Superior temporal gyrus (tissue), 1 donor: ENCODE results near the gene ARHGEF17.
A peak's percentile ranks its signal among the peaks of the same experiment; 100 is the strongest.

Source experiments
- DNase-seq: peaks from one replicate; pipeline ENCODE4 v3.0.0-alpha.2; 2016; ENCODE audit errors: extremely low spot score

ARHGEF17 gene

DNA sequence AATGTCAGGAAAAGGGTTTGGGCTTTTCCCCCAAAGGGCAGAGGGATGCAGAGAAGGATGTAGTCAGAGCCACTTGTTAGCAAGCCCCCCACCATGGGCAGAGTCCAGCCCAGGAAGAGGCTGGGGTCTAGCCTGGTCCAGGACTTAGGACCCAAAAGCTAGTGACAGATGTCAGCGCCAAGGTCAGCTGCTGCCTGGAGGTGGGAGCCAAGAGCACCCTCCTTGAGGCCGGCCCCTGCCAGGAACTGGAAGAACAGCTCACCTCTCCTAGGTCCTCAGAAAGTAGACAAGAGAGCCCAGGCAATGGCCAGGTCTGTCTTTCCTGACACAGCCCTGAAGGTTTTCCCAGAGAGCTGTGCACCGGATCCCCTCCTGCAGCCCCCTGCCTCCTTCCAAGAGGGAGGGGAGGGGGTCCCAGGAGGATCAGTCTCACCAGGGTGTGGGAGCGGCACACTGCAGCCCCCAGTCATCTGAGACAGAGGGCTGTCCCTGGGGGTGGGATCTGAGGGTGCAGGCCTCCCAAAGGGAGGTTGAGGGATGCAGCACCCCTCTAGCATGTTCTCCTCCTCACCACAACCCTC is 14.6 kb upstream of the ARHGEF17 start:
- no peak for DNase-seq

DNA sequence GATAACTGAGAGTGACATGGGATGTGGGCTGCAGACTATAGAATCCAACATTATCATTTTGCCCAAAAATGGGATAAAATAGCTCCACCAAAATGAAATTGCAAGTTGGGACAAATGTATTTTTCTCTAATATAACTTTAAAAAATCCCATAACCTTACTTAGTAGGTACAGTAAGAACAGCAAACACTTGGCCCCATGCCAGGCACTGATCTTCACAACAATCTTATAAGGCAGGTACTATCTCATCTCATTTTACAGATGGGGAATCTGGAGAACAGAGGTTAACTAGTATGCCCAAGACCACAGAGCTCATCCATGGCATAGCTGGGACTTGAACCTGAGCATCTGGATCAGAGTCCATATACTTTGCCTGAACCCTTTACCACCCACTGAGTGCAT is 13.5 kb upstream of the ARHGEF17 start:
- no peak for DNase-seq

DNA sequence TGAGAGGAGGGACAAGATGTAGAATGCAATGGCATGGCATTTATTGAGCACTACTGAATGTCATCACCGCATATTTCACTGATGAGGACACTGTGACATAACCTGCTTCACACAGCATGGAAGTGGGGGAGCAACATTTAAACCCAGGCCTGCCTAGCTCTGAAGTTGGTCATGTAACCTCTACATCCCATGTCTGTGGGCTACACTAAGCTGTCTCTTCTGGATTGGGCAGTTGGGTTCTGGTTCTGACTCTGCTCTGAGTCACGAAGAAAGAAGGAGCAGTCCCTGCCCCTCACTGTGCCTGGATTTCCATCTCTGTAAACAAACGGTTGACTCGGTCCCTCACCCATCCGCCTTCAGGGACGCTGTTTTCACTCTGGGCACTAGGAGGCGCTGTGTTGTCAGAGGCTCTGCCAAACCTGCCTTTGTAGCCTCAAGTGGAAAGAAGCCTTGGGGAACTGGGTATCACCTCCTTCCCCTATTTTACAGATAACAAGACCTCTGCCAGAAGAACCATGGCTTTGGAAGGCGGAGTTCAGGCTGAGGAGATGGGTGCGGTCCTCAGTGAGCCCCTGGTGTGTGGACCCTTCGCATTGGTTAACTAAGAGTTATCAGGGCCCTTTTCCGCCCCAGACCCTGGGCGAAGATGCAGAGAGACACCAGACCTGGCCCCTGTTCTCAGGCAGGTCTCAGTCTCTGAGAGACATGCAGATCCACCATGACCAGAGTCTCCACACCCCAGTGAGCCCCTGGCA is 12.7 kb upstream of the ARHGEF17 start:
- DNase-seq = no peak

DNA sequence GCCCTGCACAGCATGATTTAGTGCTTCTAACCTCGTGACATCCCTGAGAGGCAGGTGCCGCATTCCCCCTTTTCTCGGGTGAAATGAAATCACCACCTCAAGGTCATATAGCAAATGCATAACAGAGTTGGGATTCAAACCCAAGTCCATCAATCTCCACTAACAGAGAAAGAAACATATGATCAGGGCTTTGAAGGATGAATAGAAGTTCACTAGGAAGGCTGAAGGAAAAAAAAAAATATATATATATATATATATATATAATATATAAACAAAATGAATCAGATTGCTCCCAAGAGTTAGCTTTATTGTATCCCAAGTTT is 12.1 kb upstream of the ARHGEF17 start:
- no peak for DNase-seq

DNA sequence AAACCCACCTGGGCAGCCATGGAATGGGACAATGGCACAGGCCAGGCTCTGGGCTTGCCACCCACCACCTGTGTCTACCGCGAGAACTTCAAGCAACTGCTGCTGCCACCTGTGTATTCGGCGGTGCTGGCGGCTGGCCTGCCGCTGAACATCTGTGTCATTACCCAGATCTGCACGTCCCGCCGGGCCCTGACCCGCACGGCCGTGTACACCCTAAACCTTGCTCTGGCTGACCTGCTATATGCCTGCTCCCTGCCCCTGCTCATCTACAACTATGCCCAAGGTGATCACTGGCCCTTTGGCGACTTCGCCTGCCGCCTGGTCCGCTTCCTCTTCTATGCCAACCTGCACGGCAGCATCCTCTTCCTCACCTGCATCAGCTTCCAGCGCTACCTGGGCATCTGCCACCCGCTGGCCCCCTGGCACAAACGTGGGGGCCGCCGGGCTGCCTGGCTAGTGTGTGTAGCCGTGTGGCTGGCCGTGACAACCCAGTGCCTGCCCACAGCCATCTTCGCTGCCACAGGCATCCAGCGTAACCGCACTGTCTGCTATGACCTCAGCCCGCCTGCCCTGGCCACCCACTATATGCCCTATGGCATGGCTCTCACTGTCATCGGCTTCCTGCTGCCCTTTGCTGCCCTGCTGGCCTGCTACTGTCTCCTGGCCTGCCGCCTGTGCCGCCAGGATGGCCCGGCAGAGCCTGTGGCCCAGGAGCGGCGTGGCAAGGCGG is 11.4 kb upstream of the ARHGEF17 start:
- DNase-seq = no peak

DNA sequence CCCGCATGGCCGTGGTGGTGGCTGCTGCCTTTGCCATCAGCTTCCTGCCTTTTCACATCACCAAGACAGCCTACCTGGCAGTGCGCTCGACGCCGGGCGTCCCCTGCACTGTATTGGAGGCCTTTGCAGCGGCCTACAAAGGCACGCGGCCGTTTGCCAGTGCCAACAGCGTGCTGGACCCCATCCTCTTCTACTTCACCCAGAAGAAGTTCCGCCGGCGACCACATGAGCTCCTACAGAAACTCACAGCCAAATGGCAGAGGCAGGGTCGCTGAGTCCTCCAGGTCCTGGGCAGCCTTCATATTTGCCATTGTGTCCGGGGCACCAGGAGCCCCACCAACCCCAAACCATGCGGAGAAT is 10.9 kb upstream of the ARHGEF17 start:
- DNase-seq = no peak

DNA sequence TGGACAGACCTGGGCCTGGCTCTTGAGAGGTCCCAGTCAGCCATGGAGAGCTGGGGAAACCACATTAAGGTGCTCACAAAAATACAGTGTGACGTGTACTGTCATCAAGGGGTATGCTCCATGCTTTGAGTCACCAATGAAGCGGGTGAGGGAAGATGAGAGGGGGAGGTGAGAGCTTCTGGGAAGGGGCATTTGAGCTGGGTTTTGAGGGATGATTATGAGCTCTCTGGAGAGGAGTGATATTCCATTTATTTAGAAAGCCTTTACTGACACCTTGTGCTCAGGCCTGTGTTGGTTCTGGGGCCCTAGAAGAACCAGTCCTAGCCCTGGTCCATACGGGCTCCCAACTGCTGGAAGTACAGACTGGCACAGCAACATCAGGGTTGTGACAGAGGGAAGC is 10.4 kb upstream of the ARHGEF17 start:
- DNase-seq = no peak

DNA sequence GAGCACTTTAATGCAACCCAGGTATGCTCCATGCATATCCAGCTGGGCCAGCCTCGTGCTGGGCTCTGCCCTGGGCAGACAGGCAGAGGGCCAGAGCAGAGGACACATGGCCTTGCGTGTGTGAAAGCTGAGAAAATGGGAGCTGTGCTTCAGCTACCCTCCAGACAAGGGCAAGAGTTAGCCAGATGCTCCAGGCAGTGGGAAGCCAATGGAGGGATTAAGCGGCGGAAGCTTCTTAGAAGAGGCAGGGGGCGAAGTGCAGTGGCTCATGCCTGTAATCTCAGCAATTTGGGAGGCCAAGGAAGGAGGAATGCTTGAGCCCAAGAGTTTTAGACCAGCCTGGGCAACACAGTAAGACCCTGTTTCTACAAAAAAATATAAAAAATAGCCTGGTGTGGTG is 9.8 kb upstream of the ARHGEF17 start:
- no peak for DNase-seq

DNA sequence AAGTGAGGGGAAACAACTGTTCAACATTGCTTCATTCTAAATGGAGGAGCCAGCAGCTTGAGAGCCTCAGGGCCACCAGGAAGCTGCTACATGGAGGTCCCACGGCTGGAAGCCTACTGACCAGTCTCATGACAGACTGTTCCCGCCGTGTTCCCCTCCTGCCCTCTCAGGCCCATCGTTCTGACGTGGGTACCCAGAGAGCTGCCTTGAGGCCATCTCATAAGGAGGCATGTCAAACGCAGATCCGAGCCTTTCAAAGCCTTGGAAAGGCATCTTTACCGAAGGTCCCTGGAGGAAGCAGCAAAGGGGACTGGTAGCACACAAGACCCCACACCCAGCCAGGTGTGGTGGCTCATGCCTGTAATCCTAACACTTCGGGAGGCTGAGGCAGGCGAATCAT is 8.3 kb upstream of the ARHGEF17 start:
- DNase-seq = no peak

DNA sequence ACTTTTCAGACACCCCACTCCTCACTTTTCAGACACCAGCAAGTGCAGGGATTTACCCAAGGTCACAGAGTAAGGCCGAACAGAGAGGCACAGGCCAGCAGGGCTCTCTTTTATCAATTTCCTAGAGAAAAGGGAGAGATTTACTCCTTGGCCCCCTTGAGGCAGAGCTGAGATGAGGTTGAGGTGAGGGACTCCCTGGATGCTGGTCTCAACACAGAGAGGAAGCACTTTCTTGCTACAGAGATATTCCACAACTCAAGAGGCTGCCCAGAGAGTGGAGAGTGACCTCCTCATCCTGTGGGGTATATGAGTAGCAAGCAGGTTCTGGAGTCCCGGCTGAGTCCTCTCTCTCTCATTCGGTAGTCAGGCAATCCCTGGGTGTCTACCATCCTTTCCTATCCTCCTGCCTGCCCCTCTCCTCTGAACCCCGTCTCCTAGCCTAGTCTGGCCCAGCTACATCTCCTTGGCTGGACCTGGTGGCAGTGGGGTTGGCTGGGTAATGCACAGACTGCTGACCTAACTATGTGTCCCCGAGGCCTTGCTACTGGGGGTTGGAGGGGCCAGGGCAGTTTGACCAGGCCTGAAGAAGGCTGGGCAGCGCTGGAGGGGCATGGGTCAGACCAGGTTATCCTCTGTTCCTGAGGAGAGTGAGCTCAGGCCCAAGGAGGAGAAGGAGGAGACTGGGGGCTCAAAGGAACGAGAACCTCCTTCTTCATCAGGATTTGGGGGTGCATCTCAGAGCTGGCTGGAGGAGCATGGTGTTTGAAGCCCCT is 1.8 kb upstream of the ARHGEF17 start:
- DNase-seq = no peak

DNA sequence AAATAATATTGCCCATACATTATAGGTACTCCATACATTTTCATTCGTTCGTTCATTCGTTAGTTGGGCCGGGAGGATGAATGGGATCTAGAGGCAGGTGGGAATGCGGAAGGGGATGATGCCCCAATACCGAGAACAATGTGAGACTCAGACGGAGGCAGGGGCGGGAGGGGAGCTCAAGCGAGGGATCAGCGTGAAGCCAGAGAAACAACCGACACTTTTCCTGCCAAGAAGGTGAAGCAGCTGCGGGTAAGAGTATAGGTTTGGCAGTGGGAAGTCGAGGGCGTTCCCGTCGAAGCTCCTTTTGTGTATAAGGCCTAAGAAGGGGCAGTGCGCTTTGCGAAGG is 1.1 kb upstream of the ARHGEF17 start:
- no peak for DNase-seq

DNA sequence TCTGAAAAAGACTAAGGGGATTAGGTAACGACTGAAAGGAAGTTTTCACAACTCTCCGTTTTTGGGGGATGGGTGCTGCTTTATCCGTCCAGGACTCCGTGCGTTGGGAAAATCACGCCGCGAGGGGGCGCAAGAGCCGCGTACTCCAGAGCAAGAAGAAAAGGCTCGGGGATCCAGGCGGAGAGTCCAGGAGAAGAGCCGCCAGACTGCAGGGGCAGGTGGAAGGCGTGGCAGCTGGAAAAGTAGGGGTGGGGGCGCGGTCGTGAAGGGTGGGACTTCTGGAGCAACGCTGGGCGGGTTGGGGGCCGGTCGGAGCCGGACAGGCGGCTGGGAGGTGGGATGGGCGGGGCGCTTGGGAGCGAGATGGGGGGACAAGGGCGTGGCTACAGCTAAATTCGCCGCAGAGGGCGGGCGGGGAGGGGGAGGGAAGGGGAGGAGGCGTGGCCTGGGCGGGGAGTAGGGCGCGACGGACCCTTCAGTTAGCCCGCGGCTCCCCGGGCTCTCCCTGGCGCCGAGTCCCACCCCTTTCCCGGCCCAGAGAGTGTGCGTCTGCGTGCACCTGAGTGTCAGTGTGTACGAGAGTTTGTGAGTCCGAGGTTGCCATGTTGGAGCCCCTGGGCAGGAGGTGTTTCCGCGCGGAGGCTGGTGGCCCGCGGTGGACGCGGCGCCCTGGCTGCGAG is 613 bp upstream of the ARHGEF17 start:
- DNase-seq = peak; percentile 94

DNA sequence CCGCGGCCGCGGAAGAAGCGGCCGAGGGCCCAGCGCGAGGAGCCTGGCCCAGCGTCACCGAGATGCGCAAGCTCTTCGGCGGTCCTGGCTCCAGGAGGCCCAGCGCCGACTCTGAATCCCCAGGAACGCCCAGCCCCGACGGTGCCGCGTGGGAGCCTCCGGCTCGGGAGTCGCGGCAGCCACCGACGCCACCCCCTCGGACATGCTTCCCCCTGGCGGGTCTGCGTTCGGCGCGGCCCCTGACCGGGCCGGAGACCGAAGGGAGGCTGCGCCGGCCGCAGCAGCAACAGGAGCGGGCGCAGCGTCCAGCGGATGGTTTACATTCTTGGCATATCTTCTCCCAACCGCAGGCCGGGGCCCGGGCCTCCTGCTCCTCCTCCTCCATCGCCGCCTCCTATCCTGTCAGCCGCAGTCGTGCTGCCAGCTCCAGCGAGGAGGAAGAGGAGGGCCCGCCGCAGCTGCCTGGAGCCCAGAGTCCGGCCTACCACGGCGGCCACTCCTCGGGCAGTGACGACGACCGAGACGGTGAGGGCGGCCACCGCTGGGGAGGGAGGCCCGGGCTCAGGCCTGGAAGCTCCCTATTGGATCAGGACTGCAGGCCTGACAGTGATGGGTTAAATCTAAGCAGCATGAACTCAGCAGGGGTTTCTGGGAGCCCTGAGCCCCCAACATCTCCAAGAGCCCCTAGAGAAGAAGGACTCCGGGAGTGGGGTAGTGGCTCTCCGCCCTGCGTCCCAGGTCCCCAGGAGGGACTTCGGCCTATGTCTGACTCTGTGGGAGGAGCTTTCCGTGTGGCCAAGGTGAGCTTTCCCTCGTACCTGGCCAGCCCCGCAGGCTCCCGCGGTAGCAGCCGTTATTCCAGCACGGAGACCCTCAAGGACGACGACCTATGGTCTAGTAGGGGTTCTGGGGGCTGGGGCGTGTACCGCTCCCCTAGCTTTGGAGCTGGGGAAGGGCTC is 1.2 kb downstream of the ARHGEF17 start:
- no peak for DNase-seq

DNA sequence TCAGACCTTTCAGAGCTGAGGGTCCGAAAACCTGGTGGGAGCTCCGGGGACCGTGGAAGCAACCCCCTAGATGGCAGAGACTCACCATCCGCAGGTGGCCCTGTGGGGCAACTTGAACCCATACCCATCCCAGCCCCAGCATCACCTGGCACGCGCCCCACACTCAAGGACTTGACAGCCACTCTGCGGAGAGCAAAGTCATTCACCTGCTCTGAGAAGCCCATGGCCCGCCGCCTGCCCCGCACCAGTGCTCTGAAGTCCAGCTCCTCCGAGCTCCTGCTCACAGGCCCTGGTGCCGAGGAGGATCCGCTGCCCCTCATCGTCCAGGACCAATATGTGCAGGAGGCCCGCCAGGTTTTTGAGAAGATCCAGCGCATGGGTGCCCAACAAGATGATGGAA is 2.0 kb downstream of the ARHGEF17 start:
- DNase-seq = no peak

DNA sequence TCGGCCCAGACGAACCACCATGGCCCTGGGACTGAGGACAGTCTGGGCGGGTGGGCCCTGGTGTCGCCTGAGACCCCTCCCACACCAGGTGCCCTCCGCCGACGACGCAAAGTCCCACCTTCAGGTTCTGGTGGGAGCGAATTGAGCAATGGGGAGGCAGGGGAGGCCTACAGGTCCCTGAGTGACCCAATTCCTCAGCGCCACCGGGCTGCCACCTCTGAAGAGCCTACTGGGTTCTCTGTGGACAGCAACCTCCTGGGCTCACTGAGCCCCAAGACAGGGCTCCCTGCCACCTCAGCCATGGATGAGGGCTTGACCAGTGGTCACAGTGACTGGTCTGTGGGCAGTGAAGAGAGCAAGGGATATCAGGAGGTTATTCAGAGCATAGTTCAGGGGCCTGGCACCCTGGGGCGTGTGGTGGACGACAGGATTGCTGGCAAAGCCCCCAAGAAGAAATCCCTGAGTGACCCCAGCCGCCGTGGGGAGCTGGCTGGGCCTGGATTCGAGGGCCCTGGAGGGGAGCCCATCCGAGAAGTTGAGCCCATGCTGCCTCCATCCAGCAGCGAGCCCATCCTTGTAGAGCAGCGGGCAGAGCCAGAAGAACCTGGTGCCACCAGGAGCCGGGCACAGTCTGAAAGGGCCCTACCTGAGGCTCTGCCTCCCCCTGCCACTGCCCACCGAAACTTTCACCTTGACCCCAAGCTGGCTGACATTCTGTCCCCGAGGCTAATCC is 2.8 kb downstream of the ARHGEF17 start:
- DNase-seq = no peak

DNA sequence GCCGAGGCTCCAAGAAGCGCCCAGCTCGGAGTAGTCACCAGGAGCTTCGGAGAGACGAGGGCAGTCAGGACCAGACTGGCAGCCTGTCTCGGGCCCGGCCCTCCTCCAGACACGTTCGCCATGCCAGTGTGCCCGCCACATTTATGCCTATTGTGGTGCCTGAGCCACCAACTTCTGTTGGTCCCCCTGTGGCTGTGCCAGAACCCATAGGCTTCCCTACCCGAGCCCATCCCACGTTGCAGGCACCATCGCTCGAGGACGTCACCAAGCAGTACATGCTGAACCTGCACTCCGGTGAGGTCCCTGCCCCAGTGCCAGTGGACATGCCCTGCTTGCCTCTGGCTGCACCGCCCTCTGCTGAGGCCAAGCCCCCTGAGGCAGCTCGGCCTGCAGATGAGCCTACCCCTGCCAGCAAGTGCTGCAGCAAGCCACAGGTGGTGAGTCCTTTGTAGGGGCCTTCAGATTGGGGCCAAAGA is 3.4 kb downstream of the ARHGEF17 start:
- no peak for DNase-seq

DNA sequence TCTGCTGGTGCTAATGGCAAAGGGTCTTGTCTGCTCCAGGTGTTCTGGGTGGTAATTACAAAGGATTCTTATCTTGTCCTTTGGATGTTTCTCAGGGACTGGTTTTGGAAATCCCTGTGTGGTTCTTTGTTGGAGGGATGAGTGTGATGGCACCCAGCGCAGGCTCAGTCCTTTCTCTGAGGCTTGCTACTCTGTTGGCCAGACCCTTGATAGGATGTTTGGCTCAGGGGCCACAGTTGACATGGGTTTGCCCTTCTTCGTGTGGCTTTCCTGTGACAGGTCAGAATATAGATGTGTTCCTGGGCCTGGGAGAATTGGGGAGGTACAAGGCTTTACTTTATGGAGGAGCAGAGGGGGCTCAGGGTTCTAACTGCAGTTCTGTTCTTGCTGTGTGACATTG is 4.0 kb downstream of the ARHGEF17 start:
- DNase-seq = no peak

DNA sequence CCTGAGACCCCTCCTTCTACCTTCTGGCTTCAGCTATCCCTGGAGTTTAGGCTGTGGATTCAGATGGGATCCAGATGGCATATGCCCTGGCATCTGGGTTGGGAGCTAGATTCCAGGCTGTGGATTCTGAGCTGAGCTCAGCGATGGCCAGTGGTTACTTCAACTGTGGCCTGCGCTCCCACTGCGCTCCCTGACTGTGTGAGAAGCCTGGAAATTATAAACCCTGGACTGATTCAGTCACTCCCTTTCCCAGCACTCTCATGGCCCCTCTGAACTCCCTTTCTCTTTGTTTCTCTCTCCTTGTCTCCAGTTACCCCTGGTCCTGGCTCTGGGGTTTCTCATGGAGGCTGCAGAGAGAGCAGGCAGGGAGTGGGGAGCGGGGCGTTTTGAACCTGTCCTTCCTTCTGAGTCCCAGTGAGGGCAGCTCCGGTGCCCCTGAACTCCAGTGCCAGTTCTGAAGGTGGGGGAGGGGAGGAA is 4.8 kb downstream of the ARHGEF17 start:
- no peak for DNase-seq

DNA sequence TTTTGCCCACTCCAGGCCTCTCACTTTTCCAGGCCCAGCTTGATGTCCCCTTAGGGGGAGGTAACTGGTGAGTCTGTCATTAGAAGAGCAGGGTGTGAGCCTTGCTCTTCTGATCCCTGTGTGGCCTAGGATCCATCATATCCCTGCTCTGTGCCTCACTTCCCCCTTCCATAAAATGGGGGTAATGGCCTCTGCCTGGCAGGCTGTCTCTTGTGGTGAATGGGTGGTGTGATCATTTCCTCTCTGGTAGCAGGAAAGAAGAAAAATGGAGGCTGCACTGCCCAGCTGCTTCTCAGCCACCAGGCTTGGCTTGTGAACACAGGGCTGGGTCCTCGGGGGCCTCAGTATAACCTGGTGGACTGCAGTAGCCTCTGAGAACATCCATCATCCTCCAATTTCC is 5.6 kb downstream of the ARHGEF17 start:
- DNase-seq = no peak
